NCI-H446 treated with DMSO at 0.1 percent for 48 hours (cell line): ENCODE measurements around the gene TNPO3.
"Not testable (repeated sequence)": the region's sequence is repeated elsewhere in the genome, so short reads cannot be mapped to it uniquely, and the experiment has no call there.

Experiments used
- DNase-seq: peaks from one replicate; lab custom pipeline; 2025; lab: John Stamatoyannopoulos, UW

TNPO3 gene

DNA sequence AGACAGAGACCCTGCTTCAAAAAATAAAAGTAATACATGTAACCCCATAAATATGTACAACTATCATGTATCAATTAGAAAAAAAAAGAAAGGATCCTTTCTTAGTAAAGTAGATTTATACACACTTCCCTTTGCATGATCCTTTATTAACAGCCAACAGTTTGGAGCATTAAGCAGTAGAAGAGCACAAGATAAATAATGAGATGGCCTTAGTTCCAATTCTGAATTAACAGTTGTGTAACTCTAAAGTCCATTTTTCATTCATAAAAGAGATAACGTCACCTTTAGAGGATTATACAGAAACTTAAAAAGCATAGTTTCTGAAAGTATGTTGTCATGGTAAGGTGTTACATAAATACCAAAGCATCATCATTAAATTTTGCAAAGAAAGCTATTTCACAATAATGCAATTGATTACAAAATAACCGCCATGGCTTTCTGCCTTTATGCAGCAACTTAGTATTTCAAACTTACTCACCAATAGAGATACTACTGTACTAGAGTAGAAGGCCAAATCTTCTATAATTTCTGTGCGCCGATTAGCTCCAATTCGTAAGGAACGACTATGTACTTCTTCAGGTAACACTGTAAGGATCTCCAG, 40.3 kb downstream of the TNPO3 start:
- DNase-seq, result no peak

DNA sequence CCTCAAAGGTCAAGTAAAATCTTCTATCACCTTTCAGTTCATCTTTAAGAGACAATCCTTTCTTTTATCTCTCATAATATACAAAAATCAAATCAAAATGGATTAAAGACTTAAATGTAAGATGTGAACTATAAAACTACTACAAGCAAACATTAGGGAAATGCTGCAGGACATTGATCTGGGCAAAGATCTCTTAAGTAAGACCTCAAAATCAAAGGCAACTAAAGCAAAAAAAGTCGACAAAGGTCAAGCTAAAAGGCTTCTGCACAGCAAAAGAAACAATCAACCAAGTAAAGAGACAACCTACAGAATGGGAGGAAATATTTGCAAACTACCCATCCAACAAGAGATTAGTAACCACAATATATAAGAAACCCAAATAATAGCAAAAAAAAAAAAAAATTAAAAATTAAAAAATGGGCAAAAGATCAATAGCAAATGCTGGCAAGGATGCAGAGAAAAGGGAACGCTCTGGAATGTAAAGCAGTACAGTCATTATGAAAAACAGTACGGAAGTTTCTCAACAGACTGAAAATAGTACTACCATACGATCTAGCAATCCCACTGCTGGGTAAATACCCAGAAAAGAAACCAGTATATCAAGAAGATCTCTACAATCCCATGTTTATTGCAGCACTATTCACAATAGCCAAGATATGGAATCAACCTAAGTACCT, 41.7 kb downstream of the TNPO3 start:
- DNase-seq, result no peak

DNA sequence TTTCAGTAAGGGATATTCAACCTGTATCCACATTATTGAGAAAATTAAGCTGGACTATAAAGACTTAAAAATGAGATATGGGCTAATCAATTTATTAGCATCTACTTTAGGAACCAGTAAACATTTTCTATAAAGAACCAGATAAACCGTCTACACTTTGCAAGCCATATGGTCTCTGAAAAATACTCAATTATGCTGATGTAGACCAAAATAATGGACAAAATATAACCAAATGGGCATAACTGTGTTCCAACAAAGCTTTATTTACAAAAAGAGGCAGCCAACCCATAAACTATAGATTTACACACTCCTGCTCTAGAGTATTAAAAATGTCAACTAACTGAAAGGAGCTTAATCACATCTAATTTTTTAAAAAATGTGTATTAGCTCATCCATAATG, 42.3 kb downstream of the TNPO3 start:
- DNase-seq, result no peak

- no peak for DNase-seq
These were observed 44.8 kb downstream of the TNPO3 start for GRCh38 chr7:129010075-129010474.

DNA sequence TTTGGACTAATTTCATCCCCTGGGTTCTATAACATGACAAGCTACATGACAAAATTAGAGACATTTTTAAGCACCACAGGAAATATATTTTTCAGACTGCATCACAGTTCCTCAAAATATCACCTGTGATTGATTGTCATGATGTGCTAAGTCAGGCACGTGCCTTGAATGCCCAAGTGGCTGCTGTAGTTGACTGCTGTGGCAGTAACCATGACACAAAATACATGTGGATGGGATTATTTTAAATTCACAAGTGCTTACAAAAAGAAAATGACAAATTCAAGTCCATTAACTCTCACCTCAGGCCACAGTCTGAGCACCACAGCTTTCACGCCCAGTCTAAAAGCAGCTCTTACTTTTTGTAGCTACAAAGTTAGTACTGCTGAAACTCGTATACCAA, 45.5 kb downstream of the TNPO3 start:
- DNase-seq, result no peak

DNA sequence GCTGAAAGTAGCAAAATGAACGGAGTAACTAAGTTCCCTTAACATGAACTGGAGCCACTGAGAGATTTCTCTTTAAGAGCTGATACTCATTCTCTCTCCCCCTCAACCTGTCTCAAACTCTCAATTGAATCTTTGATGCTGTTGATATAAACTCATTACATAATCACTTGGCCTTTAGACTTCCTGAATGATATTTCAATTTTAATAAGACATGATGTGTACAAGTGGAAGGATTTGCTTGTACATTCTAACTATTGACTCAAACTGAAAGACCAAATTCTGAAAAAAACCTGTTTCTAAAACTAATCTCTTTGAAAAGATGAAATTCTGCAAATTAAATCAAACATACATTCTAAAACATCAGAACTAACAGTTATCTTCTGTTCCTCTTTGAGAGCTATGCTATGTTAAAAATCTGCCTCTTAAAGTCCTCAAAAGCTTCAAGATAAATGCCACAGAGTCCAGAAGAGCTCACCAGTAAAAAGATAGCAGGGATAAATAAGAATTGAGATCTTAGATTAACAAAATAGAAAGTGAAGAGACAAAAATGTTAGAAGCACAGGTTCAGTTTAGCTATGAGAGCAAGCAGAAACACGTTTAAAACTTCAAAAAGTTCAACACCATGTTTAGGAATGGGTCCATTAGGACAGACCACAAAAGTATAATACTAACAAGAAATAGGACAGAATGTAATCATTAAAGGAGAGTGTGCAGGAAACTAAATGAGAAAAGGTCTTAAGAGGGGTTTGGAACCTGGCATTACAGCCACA, 46.1 kb downstream of the TNPO3 start:
- DNase-seq, result no peak

- no peak for DNase-seq
These were observed 47.3 kb downstream of the TNPO3 start for GRCh38 chr7:129007572-129007971.

DNA sequence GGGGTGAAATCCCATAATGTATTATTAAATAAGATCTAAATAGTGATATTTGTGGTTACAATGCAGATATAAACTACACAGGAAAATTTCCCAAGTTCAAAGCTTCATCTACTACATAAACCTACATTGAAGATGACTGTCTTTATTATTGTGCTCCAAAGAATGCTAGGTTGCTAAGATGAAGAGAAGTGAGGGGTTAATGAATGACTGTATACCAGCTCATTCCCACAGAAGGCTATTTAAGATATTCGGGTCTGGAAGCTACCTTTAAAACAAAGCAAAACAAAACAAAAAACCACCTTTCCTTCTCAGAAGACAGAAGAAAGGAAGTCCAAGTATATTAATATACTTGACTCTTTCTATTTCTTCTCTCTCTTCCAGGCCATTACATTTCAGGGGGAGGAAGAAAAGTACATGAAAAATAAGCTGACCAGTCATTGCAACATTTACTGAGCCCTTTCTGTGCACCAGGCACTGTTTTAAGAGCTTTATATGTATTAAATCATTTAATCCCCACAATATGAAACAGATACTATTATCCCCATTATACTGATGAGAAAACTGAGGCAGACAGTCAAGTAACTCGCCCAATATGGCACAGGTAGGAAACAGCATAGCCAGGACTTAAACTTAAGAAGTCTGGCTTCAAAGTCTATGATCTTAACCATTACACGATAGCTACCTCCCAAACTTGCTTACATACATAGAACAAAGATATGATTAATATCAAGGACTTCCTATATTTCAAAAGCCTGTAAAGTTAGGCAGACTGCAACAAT, 48.1 kb downstream of the TNPO3 start:
- DNase-seq, result no peak

DNA sequence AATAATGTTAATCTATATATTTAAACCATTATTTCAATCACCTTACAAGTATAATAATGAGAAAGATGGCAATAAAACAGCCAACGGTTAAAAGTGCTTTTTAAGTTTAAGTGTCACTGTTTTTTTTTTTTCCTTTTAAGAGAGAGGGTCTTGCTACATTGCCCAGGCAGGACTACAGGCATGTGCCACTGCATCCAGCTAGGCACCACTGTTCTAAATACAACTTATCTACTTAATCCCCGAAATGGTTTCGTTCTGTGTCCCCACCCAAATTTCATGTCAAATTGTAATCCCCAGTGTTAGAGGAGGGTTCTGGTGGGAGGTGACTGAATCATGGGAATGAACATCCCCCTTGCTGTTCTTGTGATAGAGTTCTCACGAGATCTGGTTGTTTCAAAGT, 49.7 kb downstream of the TNPO3 start:
- no peak for DNase-seq

- DNase-seq, result no peak
These were observed 57.7 kb downstream of the TNPO3 start for GRCh38 chr7:128997181-128997580.

- DNase-seq, result not testable (repeated sequence)
These were observed 60.4 kb downstream of the TNPO3 start for GRCh38 chr7:128994560-128994959.

GRCh38 chr7:128993419-128993818, 61.5 kb downstream of the TNPO3 start:
- DNase-seq, result no peak

- no peak for DNase-seq
These were observed 65.0 kb downstream of the TNPO3 start for GRCh38 chr7:128989961-128990360.

DNA sequence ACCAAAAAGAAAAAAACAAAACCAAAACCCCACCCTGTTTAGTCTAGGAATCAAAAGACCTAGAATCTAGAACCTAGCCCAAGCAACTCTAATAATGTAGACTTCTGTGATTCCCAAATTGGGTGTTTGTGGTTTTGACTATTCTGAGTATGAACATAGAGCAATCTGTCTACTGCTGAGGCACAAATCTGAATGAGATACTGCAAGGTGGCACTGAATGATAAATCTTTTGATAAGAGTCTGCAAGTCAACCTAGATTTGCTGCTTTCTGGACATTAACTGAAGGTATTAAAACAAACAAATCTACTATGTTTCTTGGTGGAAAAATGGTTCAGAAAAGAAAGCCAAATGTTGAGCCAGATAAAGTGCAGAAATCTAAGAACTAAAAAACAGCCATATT, 66.5 kb downstream of the TNPO3 start:
- no peak for DNase-seq

DNA sequence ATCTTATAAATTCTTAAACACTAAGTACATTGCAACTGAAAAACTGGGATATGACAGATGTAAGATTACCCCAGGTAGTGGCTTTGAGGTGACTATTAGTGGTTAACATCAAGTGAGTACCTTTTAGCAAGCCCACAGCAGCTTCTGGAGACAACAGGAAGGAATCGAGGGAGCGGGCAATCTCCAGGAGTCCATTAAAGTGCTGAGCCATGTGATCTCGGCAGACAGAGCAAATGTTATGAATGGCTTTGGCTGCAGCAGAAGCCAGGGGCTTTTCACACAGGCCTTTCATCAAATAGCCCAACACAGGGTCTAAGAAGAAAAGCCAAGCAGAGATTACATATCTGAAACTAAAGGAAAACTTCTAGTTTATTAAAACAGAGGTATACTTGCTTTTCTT, 68.3 kb downstream of the TNPO3 start:
- DNase-seq, result no peak

- DNase-seq, result no peak
These were observed 69.3 kb downstream of the TNPO3 start for GRCh38 chr7:128985660-128986059.

DNA sequence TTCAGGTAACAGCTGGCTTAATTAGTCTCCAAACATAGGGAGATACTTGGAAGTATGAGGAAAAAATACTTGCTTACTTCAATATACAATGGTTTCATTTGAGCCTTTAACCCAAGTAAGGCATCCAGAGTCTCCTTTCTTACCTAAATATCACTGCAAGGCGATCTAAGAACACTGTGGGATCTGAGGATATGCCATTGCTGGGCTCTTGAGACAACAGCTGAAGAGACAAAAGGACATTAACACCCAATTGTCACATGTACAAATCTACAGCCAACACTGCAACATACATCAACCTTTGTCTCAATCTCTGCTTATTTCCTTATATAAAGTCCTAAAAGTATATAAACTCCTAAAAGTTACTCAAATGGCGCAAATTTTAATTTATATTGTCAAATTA, 72.8 kb downstream of the TNPO3 start:
- no peak for DNase-seq

- no peak for DNase-seq
These were observed 80.5 kb downstream of the TNPO3 start for GRCh38 chr7:128974241-128974934.

GRCh38 chr7:128968624-128969023, 86.3 kb downstream of the TNPO3 start:
- no peak for DNase-seq

DNA sequence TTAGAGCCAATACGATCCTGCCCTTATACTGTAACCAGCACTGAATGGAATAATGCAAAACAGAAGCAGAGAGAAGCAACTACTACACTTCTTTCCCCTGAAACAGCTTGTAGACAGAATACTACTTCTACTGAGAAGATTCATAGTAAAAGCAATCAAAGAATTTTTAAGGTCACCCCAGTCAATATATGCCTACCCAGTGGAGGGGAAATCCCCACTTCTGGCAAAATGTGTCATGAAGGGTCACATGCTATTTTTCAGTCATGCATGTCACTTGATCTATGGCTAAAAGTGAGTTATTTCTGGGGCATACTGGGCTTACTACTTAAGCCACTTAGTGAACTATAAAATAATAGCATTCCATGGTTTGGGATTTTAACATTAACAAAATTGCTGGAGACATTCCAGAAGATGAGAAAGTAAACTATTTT, 91.6 kb downstream of the TNPO3 start:
- DNase-seq, result no peak

DNA sequence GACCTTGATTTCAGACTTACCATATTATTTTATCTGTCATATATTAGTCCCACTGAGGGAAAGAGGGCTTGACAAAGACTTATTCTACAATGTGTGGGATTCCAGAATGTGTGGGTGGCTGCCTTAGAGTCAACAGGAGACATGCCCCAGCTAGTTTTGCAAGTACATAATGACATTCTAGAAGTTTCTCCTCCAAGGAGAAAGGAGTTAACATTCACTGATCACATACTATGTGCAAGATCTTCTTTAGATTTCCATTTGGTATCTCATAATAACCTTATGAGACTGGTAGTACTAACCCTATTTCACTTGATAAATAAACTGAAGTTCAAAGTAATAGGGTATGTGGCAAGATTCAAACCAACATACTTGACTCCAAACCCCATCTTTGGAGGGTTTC, 92.0 kb downstream of the TNPO3 start:
- DNase-seq, result no peak
